Measurements from ENCODE around the gene S100B.
"Not testable (repeated sequence)": the region's sequence is repeated elsewhere in the genome, so short reads cannot be mapped to it uniquely, and the experiment has no call there.

The S100B gene

DNA sequence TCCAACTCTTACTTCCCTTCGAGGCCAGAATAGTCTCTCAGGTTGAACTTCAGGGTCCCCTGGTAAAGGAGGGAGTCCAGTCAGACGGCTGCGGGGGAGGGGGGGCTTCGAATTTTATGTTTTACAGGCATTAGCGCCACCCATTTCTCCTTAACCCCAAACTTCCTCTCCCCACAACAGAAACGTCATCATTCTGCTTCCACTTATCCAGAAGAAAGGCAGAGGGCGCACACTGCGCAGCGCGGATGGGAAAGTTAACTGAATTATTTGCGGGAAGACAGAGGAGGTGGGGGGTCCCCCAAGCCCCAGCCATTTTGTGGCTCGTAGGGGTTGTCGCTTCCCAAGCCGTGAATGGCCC is 30.1 kb upstream of the S100B start:
- H3K4me3 ChIP-seq, result peak overlapping the region; percentile 82 to 90
- no peaks in the 10 kb centered on the region for H3K9me3 ChIP-seq
- peaks cover 5 to 43% (median 32%) of the 10 kb centered on the region in 4 donors for H3K4me1 ChIP-seq
- intact Hi-C loops (cut with DNase I; ENCODE audit: low total_unique reads), result no loop called here
- H3K36me3 ChIP-seq, result no peaks in the 10 kb centered on the region
- no peaks in the 10 kb centered on the region for H3K27me3 ChIP-seq
- TF ChIP-seq, protein P1, sequence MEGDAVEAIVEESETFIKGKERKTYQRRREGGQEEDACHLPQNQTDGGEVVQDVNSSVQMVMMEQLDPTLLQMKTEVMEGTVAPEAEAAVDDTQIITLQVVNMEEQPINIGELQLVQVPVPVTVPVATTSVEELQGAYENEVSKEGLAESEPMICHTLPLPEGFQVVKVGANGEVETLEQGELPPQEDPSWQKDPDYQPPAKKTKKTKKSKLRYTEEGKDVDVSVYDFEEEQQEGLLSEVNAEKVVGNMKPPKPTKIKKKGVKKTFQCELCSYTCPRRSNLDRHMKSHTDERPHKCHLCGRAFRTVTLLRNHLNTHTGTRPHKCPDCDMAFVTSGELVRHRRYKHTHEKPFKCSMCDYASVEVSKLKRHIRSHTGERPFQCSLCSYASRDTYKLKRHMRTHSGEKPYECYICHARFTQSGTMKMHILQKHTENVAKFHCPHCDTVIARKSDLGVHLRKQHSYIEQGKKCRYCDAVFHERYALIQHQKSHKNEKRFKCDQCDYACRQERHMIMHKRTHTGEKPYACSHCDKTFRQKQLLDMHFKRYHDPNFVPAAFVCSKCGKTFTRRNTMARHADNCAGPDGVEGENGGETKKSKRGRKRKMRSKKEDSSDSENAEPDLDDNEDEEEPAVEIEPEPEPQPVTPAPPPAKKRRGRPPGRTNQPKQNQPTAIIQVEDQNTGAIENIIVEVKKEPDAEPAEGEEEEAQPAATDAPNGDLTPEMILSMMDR (IDR thresholded peaks at IDR 0.05), result peak in 1 of 2 experiments; percentile 22
- peak in 1 of 2 donors; percentile 67 for DNase-seq
- peak overlapping the region; percentile 97 to 98 for H3K27ac ChIP-seq

DNA sequence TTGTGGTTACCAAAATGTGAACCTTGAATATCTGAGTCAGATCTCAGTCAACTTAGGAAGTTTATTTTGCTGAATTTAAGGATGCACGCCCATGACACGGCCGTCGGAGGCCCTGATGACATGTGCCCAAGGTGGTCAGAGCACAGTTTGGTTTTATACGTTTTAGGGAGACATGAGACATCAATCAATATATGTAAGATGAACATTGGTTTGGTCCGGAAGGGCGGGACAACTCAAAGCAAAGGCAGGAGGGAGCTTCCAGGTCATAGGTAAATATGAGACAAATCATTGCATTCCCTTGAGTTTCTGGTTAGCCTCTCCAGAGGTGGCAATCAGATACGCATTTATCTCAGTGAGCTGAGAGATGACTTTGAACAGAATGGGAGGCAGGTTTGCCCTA is 29.5 kb upstream of the S100B start:
- H3K27ac ChIP-seq, result peak overlapping the region; percentile 97 to 98
- H3K4me3 ChIP-seq, result peak overlapping the region; percentile 82 to 90
- no peak for DNase-seq
- H3K4me1 ChIP-seq, result peaks cover 5 to 38% (median 27%) of the 10 kb centered on the region in 4 donors
- no peaks in the 10 kb centered on the region for H3K36me3 ChIP-seq
- intact Hi-C loops (cut with DNase I; ENCODE audit: low total_unique reads), result no loop called here
- TF ChIP-seq, protein P1 (IDR thresholded peaks at IDR 0.05), result no peak
- H3K9me3 ChIP-seq, result no peaks in the 10 kb centered on the region
- no peaks in the 10 kb centered on the region for H3K27me3 ChIP-seq

DNA sequence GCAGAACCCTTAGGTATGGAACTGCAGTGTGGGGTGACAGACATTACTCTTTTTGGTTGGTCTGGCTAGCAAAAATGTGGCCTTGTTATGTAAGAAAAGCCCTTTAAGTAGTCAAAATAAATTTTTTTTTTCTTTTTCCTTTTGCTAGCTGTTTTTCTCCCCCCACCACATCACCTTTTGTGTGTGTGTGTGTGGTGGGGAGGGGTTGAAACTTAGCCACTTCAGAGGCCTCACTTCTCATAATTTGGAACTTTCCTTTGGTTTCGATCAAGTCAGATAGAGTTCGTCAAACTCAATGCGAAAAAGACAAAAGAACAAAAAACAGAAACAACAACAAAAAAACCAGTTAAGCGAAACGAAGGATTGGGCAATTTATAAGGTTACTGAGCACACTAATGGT is 28.7 kb upstream of the S100B start:
- Histone ChIP-seq H3K36me3 (no peaks in the 10 kb centered on the region), H3K27ac (no peak overlapping the region), H3K27me3 (peaks cover 0 to 3% of the 10 kb centered on the region in 2 donors), H3K4me1 (peaks cover 5 to 29% (median 23%) of the 10 kb centered on the region in 4 donors), H3K4me3 (no peak overlapping the region), H3K9me3 (no peaks in the 10 kb centered on the region)
- TF ChIP-seq, protein P1 (IDR thresholded peaks at IDR 0.05), result no peak
- intact Hi-C loops (cut with DNase I; ENCODE audit: low total_unique reads), result no loop called here
- DNase-seq, result no peak

DNA sequence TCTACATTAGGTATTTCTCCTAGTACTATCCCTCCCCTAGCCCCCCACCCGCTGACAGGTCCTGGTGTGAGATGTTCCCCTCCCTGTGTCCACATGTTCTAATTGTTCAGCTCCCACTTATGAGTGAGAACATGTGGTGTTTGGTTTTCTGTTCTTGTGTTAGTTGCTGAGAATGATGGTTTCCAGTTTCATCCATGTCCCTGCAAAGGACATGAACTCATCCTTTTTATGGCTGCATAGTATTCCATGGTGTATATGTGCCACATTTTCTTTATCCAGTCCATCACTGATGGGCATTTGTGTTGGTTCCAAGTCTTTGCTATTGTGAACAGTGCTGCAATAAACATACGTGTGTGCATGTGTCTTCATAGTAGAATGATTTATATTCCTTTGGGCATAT is 26.0 kb upstream of the S100B start:
- H3K4me1 ChIP-seq; H3K27me3 ChIP-seq; DNase-seq; H3K4me3 ChIP-seq; H3K36me3 ChIP-seq; intact Hi-C loops (cut with DNase I; ENCODE audit: low total_unique reads); H3K27ac ChIP-seq: not testable (repeated sequence)
- peaks cover 0 to 10% (median 7%) of the 10 kb centered on the region in 3 donors for H3K9me3 ChIP-seq

DNA sequence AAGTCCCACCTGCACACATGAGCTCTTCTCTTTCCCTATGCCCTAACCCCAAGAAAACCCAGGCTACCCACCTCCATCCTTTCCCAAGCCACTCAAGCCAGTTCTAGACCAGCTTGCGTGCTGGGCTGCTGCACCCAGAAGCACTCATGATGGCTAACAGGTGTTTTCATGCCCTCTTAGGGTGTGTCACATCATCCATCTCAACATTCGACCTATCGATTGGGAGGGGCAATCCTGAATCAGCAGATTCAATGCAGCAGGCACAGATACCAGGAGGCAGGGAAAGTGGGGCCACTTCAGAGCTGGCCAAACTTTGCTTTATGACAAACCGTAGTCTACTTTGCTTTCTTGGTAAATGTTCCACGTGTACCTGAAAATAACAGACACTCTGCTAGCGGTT is 24.0 kb upstream of the S100B start:
- H3K4me3 ChIP-seq, result no peak overlapping the region
- no peak for DNase-seq
- H3K4me1 ChIP-seq, result no peaks in the 10 kb centered on the region

DNA sequence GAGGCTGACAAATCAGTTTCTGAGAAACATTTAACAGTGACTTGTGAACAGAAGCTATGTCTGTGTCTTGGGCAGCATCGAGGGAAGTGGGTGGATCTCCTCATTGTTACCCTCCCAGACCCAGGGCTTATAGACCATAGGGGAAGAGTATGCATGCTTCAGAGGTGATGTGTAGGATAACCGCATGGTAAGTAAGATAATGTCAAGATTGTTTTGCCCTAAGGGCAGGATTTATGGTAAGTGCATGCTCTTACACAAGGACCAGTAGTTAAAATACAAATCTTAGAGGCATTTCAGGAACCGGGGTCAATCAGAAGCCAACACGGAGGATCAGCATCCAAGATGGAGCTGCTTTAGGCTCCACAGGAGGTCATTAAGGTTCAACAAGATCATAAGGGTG is 22.8 kb upstream of the S100B start:
- TF ChIP-seq, protein P1 (IDR thresholded peaks at IDR 0.05), result no peak
- peaks cover 0 to 4% of the 10 kb centered on the region in 2 donors for H3K27me3 ChIP-seq
- no peak for DNase-seq
- H3K4me1 ChIP-seq, result peaks cover 0 to 3% (median 0%) of the 10 kb centered on the region in 4 donors
- no peak overlapping the region for H3K27ac ChIP-seq
- H3K36me3 ChIP-seq, result peaks cover 0 to 6% (median 0%) of the 10 kb centered on the region in 3 donors
- peaks cover 5 to 18% (median 18%) of the 10 kb centered on the region in 3 donors for H3K9me3 ChIP-seq
- intact Hi-C loops (cut with DNase I; ENCODE audit: low total_unique reads), result no loop called here
- H3K4me3 ChIP-seq, result no peak overlapping the region

More for the DNA sequence above, 24.0 kb upstream of the S100B start:
- intact Hi-C loops (cut with DNase I; ENCODE audit: low total_unique reads), result no loop called here
- TF ChIP-seq, protein P1 (IDR thresholded peaks at IDR 0.05), result no peak
- peaks cover 0 to 4% of the 10 kb centered on the region in 2 donors for H3K27me3 ChIP-seq
- no peak overlapping the region for H3K27ac ChIP-seq
- peaks cover 5 to 18% (median 18%) of the 10 kb centered on the region in 3 donors for H3K9me3 ChIP-seq
- peaks cover 0 to 6% (median 0%) of the 10 kb centered on the region in 3 donors for H3K36me3 ChIP-seq

All from tibial artery (tissue), 4 donors.